GM11168 (cell line): ENCODE data around the gene ROCK1.
"Not testable (repeated sequence)": the region's sequence is repeated elsewhere in the genome, so short reads cannot be mapped to it uniquely, and the experiment has no call there.

Experiments
- in situ Hi-C: fragments of 300-500 bp; cut with MboI; formaldehyde crosslinking; loops from one replicate; pipeline ENCODE4 v1.12.0; 2022; ENCODE audit warnings: low sequenced_read_pairs; ENCODE audit not compliant: unreplicated experiment

The ROCK1 gene

GRCh38 chr18:21111346-21112139 is at the start of gene ROCK1:
TSS of gene ROCK1 (minus strand) at chr18:21111813. CDS start at chr18:21110910, 903 bp downstream.
- in situ Hi-C loops, result no loop called here

GRCh38 chr18:21155443-21155842 is 43.8 kb upstream of the ROCK1 start:
- in situ Hi-C loops, result no loop called here

- in situ Hi-C loops, result no loop called here
Measured at GRCh38 chr18:21146016-21146415, 34.4 kb upstream of the ROCK1 start.

GRCh38 chr18:21145371-21145770 is 33.8 kb upstream of the ROCK1 start:
- in situ Hi-C loops, result no loop called here

GRCh38 chr18:21141668-21142422 is 30.2 kb upstream of the ROCK1 start:
- in situ Hi-C loops, result no loop called here

- in situ Hi-C loops, result not testable (repeated sequence)
Measured at GRCh38 chr18:21137719-21138488, 26.3 kb upstream of the ROCK1 start.

- in situ Hi-C loops, result no loop called here
Measured at GRCh38 chr18:21134895-21135294, 23.3 kb upstream of the ROCK1 start.

GRCh38 chr18:21132398-21132918 is 20.8 kb upstream of the ROCK1 start:
- in situ Hi-C loops, result no loop called here

GRCh38 chr18:21131698-21132227 is 20.1 kb upstream of the ROCK1 start:
- in situ Hi-C loops, result no loop called here

GRCh38 chr18:21129566-21130216 is 18.1 kb upstream of the ROCK1 start:
- in situ Hi-C loops, result no loop called here

- in situ Hi-C loops, result no loop called here
Measured at GRCh38 chr18:21123290-21123926, 11.8 kb upstream of the ROCK1 start.

GRCh38 chr18:21118806-21119205 is 7.2 kb upstream of the ROCK1 start:
- in situ Hi-C loops, result no loop called here

- in situ Hi-C loops, result no loop called here
Measured at GRCh38 chr18:21117409-21118131, 6.0 kb upstream of the ROCK1 start.

- in situ Hi-C loops, result no loop called here
Measured at GRCh38 chr18:21115519-21116411, 4.2 kb upstream of the ROCK1 start.

GRCh38 chr18:21112543-21113105 is 1.0 kb upstream of the ROCK1 start:
- in situ Hi-C loops, result no loop called here

- in situ Hi-C loops, result no loop called here
Measured at GRCh38 chr18:21112140-21112473, 494 bp upstream of the ROCK1 start.

- in situ Hi-C loops, result no loop called here
Measured at GRCh38 chr18:21110713-21111345, 784 bp downstream of the ROCK1 start.
